Measurements from ENCODE around the gene NAALADL2. TPM values are rescaled to one million over a fixed set of nuclear protein-coding genes. Genes with fewer than 3 reads are reported as not detected.
A peak's percentile ranks its signal among the peaks of the same experiment; 100 is the strongest.
"Not testable (repeated sequence)": the region's sequence is repeated elsewhere in the genome, so short reads cannot be mapped to it uniquely, and the experiment has no call there.

NAALADL2 gene
- total RNA-seq, 1 experiment from 2014 or later: 1.0 TPM

DNA sequence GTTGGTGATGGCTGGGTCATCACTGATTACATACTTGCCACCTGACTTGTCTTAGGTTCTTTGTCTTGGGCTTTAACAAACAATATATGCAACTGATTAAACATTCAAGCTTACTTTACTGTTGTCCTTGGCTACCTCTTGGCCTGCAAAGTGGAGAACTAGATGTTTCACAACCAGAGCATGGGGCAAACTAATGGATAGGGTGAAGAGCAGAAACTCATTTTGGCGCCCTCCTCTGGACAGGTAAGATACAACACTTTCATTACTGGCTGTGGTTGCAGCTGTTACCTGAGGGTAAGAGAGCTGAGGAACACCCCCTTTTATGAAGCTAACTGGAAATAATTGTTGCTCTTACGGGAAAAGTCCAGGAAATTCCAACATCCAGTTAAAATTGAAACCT, 262.1 kb downstream of the NAALADL2 start:
- no peak for DNase-seq (ENCODE audit: extremely low read depth, low read depth)

DNA sequence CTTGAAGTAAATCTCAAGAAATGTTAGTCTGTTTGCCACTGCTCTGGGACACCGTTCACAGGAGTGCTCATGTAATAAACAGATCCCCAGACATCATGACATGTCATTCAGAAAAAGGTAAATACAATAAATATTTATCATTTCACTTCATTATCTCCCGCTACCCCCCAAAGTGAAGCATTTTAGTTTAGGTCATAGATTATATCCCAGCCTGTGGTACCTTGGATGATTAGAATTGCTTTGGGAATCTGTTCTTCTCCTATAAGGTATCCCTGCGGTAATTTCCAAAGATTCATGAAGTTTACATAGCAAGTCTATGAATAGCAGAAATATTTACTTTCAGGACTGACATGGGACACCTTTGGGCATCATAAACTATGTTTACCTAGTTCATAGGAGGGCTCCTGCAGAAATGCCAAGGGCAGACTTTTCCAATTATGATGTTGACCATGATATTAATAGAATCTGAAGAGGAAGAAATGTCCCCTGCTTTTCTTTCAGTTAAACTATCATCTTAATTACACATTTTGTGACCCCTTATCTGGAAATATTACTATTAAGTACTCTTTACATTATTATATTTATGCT, 268.0 kb downstream of the NAALADL2 start:
- DNase-seq (ENCODE audit: extremely low read depth, low read depth): no peak

DNA sequence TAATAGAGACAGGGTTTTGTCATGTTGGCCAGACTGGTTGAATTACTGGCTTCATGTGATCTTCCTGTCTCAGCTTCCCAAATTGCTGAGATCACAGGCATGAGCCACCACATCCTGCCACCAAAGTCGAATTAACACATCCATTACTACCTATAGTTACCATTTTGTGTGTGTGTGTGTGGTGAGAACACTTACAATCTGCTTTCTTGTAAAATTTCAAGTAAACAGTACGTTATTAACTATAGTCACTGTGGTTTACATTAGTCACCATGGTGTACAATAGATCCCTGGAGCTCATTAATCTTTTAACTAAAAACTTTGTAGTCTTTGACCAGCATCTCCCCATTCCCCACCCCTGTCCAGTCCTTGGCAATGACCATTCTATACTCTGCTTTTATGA, 270.0 kb downstream of the NAALADL2 start:
- no peak for DNase-seq (ENCODE audit: extremely low read depth, low read depth)

DNA sequence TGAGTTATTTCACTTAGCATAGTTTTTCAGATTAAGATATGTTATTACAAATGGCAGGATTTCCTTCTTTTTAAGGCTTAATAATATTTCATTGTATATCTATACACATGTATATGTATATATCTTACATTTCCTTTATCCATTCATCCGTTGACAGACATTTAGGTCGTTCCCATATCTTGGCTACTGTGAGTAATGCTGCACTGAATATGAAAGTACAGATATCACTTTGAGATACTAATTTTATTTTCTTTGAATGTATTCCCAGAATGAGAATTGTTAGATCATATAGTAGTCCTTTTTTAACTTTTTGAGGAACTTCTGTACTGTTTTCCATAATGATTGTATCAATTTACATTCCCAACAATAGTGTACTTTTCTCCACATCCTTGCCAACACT, 270.4 kb downstream of the NAALADL2 start:
- no peak for DNase-seq (ENCODE audit: extremely low read depth, low read depth)

DNA sequence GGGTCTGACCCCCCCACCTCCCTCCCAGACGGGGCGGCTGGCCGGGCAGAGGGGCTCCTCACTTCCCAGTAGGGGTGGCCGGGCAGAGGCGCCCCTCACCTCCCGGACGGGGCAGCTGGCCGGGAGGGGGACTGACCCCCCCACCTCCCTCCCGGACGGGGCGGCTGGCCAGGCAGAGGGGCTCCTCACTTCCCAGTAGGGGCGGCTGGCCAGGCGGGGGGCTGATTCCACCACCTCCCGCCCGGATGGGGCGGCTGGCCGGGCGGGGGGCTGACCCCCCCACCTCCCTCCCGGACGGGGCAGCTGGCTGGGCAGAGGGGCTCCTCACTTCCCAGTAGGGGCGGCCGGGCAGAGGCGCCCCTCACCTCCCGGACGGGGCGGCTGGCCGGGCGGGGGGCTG, 272.7 kb downstream of the NAALADL2 start:
- DNase-seq (ENCODE audit: extremely low read depth, low read depth): not testable (repeated sequence)

DNA sequence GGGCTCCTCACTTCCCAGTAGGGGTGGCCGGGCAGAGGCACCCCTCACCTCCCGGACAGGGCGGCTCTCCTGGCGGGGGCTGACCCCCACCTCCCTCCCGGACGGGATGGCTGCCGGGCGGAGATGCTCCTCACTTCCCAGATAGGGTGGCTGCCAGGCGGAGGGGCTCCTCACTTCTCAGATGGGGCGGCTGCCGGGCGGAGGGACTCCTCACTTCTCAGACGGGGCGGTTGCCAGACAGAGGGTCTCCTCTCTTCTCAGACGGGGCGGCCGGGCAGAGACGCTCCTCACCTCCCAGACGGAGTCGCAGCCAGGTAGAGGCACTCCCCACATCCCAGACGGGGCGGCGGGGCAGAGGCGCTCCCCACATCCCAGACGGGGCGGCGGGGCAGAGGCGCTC, 273.6 kb downstream of the NAALADL2 start:
- not testable (repeated sequence) for DNase-seq (ENCODE audit: extremely low read depth, low read depth)

DNA sequence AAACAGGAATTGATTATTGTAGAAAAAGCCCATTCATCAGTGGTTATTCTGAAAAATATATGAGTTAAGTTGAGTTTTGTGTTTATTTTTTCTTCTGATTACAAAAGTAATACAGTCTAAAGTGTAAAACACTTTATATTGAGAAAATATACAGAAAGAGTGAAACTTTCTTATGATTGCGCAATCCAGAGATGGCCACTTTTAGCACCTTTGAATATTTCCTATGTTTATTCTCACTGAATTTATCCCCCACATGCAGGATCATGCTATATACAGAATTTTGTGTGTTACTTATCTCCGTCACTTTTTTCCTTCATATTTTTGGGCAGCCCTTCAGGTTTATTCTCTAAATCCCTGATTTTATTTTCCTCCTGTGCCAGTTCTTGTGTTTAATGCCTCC, 285.2 kb downstream of the NAALADL2 start:
- no peak for DNase-seq (ENCODE audit: extremely low read depth, low read depth)

DNA sequence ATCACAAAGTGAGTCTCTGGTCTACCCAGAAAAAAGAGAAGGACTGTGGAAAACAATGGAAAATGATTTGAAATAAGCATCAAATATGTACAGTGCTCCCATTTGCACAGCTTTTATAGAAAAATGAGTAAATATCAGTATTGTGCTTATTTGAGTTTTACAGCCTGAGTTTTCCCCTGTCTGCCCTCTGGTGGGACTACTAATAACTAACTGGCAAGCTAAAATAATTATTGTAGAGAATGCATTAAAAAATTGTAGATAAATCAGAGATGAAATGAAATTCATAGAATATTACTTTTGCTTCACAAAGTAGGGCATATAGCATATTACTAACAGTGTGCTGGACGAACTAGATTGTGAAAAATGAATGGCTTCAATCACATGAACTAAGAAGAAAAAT, 287.1 kb downstream of the NAALADL2 start:
- no peak for DNase-seq (ENCODE audit: extremely low read depth, low read depth)

DNA sequence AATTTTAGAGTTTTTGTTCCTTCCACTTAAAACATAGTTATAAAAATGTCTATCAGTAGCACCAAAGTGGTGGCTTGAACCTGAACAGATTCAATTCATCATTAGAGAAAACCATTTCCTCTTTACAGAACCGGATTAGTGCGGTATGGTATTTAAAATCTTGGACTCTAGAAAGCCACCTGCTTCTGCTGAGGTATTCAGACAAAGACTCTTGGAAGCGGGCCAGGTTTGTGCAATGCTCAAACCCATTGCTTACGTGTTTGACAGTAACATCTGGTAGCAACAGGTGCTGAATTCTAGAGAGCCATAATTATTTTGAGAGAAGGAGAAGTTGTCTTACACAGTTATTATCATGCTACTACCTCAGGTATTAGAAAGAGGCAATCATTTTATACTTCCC, 290.5 kb downstream of the NAALADL2 start:
- no peak for DNase-seq (ENCODE audit: extremely low read depth, low read depth)

DNA sequence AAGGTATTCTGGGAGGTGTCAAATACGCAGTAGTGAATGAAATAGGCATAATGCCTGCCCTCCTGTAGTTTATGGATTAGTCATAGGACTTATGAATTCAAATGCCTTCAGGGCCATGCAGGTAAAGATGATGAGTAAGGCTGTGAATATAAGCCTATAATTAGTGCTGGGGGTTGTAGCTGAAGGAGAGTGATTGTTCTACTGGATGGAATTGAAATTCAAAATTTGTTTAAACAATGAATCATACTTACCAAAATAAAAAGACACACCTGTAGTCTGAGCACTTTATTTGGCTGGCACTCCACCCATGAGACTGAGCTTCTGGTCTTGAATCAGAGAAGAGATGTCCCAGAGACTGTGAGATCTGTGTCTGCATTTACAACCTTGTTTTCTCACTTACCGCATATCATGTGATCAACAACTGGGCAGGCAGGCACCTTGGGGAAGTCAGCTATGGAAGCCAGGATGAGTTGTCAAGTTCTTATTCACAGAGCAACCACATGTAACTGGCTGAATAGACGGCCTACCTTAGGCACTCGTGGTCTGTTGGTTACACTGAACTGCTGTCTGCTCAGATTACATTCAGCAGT, 291.8 kb downstream of the NAALADL2 start:
- no peak for DNase-seq (ENCODE audit: extremely low read depth, low read depth)

DNA sequence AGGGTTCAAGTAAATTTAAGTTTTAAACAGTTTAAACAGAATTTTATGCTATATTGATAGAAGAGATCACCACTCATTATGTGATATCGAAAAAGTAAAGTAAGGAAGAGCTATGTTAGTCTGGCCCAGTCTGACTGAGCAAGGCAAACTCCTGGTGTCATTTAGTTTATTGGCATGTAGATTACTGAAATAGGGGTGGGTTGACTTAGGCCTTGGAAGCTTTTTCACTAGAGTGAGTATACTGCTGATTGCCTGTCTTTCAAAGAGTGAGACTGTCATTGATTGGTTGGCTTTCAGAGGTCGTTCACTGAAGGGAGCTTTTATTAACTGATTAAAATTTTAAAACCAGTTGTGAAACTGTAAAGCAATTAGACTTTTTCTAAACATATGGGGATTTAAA, 294.5 kb downstream of the NAALADL2 start:
- no peak for DNase-seq (ENCODE audit: extremely low read depth, low read depth)

DNA sequence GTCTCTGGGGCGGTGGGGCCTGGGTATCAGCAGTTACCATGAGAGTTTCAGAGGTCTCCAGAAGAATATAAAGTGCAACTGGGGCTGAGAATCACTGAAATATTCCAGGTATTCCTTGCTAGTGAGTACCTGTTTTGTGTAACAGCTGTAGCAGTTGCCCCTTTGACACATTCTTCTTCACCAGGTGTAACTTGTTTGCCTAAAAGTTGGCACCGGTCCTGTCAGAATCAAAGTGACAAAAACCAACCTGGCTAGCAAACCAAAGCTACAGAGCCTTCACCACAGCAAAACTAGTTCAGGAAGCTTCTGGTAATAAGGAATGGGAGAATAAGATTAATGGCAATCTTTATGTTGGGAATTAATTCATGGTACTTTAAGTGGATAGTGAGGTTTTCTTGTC, 296.0 kb downstream of the NAALADL2 start:
- no peak for DNase-seq (ENCODE audit: extremely low read depth, low read depth)

DNA sequence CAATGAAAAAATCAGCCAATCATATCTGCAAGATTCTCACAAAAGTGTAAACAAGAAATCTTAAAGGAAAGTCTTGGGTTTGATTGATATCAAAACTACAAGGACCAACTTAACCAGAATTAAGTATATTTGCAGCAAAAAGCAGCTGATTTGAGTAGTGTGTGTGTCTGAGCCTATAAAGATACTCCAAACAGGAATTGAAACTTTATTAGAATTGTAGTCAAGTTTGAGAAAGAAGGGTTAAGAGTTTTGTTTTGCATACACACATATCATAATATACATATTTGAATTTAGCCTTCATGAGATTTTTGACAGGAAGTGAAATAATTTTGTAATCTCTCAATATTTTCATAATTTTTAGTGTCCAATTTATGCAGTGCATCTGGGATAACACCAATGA, 300.1 kb downstream of the NAALADL2 start:
- DNase-seq (ENCODE audit: extremely low read depth, low read depth): no peak

DNA sequence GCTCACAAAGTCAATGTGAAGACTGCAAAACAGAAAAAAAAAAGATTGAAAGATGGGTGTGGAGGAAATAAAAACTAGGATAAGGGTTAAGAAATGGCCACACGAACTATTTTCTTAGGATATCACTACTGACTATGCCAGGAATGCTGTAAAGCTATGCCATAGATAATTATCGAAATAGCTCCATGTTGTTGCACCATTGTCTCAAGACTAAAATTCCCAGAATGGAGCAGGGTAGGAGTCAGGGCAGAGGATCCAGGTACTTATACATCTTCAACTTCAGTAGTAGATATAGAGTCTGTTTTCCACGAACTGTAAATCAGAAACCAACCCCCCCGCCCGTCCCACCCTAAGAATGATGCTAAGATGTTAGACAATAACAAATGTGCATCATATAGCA, 302.2 kb downstream of the NAALADL2 start:
- DNase-seq (ENCODE audit: extremely low read depth, low read depth): no peak

DNA sequence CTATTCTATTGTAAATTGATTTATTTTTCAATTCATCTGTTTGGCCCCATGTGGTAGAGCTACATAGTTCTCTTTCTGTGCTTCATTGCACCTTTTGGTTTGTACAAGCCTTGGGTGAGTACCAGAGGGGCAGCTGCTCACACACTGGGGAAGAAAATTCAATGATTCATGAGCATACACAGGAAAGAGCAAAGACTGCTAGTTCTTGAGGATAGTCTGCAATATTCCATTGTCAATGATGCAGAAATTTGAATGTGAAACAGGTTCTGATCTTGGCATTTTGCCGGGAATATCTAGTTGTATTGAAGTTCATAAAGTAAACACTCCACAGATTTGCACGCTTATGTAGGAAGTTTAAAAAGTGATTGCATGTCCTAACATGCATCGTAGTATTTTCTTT, 304.6 kb downstream of the NAALADL2 start:
- DNase-seq (ENCODE audit: extremely low read depth, low read depth): no peak

DNA sequence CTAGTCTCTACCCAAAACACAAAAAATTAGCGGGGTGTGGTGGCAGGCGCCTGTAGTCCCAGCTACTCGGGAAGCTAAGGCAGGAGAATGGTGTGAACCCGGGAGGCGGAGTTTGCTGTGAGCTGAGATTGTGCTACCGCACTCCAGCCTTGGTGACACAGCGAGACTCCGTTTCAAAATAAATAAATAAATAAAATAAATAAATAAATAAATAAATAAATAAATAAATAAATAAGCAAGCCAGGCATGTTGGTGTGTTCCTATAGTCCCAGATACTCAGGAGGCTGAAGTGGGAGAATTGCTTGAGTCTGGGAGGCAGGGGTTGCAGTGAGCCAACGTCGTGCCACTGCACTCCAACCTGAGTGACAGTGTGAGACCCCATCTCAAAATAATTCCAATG, 314.0 kb downstream of the NAALADL2 start:
- DNase-seq (ENCODE audit: extremely low read depth, low read depth): not testable (repeated sequence)

DNA sequence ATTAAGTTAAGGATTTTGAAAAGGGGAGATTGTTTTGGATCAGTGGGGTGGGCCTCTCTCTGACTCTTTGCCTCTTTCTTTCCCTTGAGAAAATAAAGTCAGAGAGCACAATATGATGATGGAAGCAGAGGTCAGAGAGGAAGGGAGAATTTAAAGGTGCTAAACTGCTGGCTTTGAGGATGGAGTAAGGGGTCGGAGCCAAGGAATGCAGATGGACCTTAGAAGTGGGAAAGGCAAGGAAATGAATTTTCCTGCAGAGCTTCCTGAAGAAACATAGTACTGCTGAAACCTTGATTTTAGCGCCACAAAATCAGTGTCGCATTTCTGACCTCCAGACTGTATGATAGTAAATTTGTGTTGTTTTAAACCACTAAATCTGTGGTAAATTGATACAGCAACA, 317.4 kb downstream of the NAALADL2 start:
- no peak for DNase-seq (ENCODE audit: extremely low read depth, low read depth)

DNA sequence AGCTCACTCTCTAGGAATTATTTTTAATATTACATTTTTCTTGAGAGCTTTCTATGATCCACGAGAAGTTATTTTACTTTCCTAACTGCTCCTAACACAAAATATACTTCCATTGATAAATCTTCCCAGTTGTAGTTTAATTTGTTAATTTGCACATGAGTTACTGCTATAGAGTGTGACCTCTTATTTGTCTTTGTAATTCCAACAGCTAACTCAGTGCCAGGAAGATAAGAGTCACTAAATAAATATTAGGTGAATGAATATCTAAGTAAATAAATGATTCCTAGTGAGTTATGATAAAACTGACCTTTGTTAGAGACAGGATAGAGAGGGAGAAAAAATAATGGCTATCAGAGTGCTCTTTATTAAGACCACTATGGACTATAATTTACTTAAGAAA, 319.9 kb downstream of the NAALADL2 start:
- peak; percentile 4 for DNase-seq (ENCODE audit: extremely low read depth, low read depth)

DNA sequence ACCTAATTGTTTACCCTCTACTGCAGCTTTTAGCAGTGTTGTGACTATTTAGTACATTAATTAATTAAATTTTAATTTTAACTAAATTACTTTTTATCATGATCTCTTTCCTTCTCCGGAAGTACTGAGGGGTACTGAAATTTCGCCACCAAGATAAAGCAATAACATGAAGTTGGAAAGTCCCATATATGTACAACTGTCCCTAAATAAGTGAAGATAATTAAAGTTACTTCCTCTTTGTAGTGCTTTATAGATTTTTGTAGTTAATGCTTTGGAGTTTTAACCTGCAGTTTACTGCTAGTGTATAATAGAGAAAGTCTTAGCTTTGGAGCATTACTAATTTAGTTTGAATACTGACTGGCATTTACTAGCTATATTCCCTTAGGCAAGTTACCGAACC, 325.3 kb downstream of the NAALADL2 start:
- no peak for DNase-seq (ENCODE audit: extremely low read depth, low read depth)

DNA sequence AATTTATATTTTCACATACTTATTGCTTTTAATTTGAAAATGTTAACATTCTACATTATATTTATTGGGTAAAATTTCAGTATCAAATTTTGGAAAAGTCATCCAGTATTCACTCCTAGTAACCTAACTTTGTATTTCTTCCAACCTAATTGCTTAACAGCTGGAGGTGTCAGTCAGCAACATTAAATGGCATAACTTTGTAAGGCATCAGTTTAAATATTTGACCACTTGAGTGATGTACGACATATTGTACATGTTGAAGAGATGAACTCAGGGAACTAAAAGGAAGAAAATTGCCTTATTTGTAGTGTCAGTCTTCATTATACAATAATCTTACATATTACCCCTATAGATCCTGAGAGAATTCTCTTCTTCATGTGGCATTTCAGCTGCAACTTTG, 326.8 kb downstream of the NAALADL2 start:
- DNase-seq (ENCODE audit: extremely low read depth, low read depth): no peak

DNA sequence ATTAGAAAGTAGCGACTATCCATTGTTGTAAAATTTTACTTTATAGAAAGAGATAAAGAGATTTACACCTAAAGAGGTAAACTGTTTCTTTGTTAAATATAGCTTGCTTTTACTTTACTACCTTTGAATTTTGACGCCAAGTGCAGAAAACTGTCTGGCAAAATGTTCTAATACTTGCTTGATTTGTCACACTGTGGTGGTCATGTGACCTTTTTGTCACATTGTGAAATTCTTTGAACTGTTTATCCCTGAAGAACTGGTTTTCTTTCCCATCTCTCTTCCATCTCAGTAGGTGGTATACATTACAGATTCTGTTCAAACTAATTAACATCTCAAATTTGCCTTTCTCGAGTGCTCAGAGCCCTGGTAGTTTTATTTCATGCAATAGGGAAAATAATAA, 327.4 kb downstream of the NAALADL2 start:
- no peak for DNase-seq (ENCODE audit: extremely low read depth, low read depth)

DNA sequence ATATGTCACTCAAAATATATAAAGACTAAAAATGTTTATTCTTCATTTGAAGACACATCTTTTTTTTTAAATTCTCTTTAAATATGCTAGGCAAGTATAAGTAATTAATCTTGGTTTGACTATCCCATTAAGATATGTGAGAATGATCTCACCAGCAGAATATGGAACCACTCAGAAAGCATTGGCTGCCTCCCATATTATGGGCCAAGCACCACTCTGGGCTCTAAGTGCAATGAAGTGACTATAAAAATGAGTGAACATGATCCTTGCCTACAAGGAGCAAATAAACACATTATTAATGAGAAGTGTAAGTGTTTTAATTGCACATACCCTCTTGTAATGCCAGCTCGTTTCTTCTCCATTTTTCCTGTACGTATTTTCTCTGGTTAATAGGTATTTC, 328.5 kb downstream of the NAALADL2 start:
- no peak for DNase-seq (ENCODE audit: extremely low read depth, low read depth)

DNA sequence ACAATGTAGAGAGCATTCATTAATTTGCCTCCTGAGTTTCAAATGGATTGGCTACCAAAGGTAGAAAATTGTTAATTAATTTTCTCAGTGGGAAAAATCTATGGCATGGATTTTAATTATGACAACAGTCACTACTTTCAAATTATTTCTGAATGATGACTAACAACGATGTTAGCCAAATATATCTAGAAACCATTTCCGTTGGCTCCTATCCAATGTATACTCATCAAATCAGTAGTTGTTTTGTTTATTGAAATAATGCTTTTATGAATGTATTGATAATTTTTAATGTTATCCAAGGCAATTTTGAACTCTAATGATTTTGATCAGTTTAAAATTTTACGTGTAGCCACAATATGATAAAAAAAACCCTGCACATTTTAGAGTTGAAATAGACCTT, 333.4 kb downstream of the NAALADL2 start:
- no peak for DNase-seq (ENCODE audit: extremely low read depth, low read depth)

Data from NCI-H460 (cell line).